ENCODE results near the gene SLC16A7.

DNA sequence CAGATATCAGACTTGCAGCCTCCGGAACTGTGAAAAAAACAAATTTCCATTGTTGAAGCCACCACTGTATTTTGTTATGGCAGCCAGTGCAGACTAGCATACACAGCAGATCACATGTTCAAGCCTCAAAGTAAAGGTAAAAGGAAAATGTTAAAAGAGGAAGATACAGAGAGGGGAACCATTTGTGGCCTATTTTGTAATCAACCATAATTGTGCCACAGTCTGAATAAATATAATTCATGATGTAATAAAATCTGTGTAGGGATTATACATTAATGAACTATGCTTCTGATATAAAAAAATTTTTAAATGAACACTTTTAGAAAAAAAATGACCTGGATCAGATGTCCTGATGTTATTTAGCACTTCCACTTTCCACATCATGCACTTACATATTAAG, 79.6 kb downstream of the SLC16A7 start:
- TF ChIP-seq TARDBP (IDR thresholded peaks at IDR 0.05; ENCODE audit: borderline replicate concordance) (no peak), NRF1 (conservative IDR thresholded peaks at IDR 0.05; ENCODE audit: low read depth, low read length) (no peak), CHD4 (IDR thresholded peaks at IDR 0.05) (no peak), POLR2AphosphoS5 (IDR thresholded peaks at IDR 0.05; ENCODE audit: low read length) (no peak), BHLHE40 (IDR thresholded peaks at IDR 0.05; ENCODE audit: borderline replicate concordance in 1 of 2, low read depth in 2 of 2, low read length in 1 of 2) (no peak), EZH2 (IDR thresholded peaks at IDR 0.05; ENCODE audit: borderline replicate concordance, control insufficient read depth, low read depth, low read length) (no peak), RFX5 (IDR thresholded peaks at IDR 0.05; ENCODE audit: low read depth, low read length) (no peak), ZNF384 (IDR thresholded peaks at IDR 0.05; ENCODE audit: borderline replicate concordance, low read depth, low read length) (no peak)
- TF ChIP-seq, protein P1, sequence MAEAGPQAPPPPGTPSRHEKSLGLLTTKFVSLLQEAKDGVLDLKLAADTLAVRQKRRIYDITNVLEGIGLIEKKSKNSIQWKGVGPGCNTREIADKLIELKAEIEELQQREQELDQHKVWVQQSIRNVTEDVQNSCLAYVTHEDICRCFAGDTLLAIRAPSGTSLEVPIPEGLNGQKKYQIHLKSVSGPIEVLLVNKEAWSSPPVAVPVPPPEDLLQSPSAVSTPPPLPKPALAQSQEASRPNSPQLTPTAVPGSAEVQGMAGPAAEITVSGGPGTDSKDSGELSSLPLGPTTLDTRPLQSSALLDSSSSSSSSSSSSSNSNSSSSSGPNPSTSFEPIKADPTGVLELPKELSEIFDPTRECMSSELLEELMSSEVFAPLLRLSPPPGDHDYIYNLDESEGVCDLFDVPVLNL (IDR thresholded peaks at IDR 0.05; ENCODE audit: low read depth, low read length) = no peak
- TF ChIP-seq, protein P2, sequence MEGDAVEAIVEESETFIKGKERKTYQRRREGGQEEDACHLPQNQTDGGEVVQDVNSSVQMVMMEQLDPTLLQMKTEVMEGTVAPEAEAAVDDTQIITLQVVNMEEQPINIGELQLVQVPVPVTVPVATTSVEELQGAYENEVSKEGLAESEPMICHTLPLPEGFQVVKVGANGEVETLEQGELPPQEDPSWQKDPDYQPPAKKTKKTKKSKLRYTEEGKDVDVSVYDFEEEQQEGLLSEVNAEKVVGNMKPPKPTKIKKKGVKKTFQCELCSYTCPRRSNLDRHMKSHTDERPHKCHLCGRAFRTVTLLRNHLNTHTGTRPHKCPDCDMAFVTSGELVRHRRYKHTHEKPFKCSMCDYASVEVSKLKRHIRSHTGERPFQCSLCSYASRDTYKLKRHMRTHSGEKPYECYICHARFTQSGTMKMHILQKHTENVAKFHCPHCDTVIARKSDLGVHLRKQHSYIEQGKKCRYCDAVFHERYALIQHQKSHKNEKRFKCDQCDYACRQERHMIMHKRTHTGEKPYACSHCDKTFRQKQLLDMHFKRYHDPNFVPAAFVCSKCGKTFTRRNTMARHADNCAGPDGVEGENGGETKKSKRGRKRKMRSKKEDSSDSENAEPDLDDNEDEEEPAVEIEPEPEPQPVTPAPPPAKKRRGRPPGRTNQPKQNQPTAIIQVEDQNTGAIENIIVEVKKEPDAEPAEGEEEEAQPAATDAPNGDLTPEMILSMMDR (IDR thresholded peaks at IDR 0.05 in 2 of 3, conservative IDR thresholded peaks at IDR 0.05 in 1 of 3; ENCODE audit: control insufficient read depth in 2 of 3, extremely low read depth in 1 of 3, insufficient read depth in 1 of 3, low read depth in 3 of 3, low read length in 3 of 3) = no peak
- TF ChIP-seq, protein P3, sequence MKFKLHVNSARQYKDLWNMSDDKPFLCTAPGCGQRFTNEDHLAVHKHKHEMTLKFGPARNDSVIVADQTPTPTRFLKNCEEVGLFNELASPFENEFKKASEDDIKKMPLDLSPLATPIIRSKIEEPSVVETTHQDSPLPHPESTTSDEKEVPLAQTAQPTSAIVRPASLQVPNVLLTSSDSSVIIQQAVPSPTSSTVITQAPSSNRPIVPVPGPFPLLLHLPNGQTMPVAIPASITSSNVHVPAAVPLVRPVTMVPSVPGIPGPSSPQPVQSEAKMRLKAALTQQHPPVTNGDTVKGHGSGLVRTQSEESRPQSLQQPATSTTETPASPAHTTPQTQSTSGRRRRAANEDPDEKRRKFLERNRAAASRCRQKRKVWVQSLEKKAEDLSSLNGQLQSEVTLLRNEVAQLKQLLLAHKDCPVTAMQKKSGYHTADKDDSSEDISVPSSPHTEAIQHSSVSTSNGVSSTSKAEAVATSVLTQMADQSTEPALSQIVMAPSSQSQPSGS (IDR thresholded peaks at IDR 0.05; ENCODE audit: low read length) = no peak
- TF ChIP-seq, protein P4, sequence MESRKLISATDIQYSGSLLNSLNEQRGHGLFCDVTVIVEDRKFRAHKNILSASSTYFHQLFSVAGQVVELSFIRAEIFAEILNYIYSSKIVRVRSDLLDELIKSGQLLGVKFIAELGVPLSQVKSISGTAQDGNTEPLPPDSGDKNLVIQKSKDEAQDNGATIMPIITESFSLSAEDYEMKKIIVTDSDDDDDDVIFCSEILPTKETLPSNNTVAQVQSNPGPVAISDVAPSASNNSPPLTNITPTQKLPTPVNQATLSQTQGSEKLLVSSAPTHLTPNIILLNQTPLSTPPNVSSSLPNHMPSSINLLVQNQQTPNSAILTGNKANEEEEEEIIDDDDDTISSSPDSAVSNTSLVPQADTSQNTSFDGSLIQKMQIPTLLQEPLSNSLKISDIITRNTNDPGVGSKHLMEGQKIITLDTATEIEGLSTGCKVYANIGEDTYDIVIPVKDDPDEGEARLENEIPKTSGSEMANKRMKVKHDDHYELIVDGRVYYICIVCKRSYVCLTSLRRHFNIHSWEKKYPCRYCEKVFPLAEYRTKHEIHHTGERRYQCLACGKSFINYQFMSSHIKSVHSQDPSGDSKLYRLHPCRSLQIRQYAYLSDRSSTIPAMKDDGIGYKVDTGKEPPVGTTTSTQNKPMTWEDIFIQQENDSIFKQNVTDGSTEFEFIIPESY (IDR thresholded peaks at IDR 0.05) = no peak
- TF ChIP-seq, protein P5, sequence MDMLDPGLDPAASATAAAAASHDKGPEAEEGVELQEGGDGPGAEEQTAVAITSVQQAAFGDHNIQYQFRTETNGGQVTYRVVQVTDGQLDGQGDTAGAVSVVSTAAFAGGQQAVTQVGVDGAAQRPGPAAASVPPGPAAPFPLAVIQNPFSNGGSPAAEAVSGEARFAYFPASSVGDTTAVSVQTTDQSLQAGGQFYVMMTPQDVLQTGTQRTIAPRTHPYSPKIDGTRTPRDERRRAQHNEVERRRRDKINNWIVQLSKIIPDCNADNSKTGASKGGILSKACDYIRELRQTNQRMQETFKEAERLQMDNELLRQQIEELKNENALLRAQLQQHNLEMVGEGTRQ (IDR thresholded peaks at IDR 0.05; ENCODE audit: borderline replicate concordance, low read depth, low read length) = no peak
- TF ChIP-seq, protein P6, sequence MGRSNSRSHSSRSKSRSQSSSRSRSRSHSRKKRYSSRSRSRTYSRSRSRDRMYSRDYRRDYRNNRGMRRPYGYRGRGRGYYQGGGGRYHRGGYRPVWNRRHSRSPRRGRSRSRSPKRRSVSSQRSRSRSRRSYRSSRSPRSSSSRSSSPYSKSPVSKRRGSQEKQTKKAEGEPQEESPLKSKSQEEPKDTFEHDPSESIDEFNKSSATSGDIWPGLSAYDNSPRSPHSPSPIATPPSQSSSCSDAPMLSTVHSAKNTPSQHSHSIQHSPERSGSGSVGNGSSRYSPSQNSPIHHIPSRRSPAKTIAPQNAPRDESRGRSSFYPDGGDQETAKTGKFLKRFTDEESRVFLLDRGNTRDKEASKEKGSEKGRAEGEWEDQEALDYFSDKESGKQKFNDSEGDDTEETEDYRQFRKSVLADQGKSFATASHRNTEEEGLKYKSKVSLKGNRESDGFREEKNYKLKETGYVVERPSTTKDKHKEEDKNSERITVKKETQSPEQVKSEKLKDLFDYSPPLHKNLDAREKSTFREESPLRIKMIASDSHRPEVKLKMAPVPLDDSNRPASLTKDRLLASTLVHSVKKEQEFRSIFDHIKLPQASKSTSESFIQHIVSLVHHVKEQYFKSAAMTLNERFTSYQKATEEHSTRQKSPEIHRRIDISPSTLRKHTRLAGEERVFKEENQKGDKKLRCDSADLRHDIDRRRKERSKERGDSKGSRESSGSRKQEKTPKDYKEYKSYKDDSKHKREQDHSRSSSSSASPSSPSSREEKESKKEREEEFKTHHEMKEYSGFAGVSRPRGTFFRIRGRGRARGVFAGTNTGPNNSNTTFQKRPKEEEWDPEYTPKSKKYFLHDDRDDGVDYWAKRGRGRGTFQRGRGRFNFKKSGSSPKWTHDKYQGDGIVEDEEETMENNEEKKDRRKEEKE (IDR thresholded peaks at IDR 0.05) = no peak
